Limb (tissue), 2 donors: ENCODE measurements around the gene NEURL1.

ENCODE experiments used
- DNase-seq, 2 donors: peaks; one replicate each; pipeline ENCODE4 v3.0.0-alpha.2; 2016; ENCODE audit errors: extremely low spot score in 2 of 2

The NEURL1 gene

DNA sequence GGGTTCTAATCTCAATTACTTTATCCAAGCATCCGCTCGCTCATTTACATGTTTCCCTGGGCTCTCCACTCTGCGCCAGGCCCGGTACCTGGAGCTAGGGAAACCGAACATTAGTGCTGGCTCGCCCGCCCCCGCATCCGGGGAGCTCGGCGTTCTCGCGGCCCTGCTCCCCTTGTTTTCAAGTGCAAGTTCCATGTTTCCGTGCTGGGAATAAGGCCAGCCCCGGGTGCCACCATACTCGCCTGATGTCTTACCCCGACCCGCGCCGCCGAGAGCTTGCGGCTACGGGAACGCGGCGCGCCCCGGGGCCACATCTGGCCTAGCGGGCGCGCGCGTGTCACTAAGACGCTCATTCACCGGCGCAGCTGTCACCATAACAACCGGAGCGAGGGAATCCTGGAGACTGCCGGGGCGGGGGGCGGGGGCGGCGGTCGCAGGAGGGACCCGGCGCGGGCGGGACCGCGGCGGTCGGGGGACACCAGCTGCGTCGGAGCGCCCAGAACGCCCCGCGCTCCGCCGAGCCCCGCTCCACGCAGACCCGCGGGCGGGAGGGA, at the start of gene NEURL1:
TSS of gene NEURL1 (plus strand) at position 344 of the 554 bp plus-strand sequence. CDS start 683 bp downstream, outside the sequence.
- peak; percentile 67 to 75 for DNase-seq

DNA sequence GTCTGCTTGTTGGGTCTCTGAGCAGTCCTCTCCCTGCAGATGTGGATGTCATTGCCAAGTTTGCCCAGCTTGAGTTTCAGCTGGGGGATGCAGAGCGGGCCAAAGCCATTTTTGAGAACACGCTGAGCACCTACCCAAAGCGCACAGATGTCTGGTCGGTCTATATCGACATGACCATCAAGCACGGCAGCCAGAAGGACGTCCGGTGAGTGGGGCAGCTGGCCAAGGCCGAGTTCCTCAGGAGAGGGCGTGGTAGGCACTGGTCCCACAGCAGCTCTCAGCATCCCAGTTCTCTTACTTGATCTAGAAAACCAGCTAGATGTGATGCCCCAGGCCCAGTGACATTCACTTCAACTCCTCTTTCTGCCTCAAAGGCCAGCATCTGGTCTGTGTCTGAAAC, 49.0 kb upstream of the NEURL1 start:
- DNase-seq: no peak

- no peak for DNase-seq
Measured at GRCh38 chr10:103445366-103445765, 48.1 kb upstream of the NEURL1 start.

GRCh38 chr10:103445767-103446567, 47.5 kb upstream of the NEURL1 start:
- DNase-seq: no peak

GRCh38 chr10:103447187-103447586, 46.3 kb upstream of the NEURL1 start:
- DNase-seq: no peak

DNA sequence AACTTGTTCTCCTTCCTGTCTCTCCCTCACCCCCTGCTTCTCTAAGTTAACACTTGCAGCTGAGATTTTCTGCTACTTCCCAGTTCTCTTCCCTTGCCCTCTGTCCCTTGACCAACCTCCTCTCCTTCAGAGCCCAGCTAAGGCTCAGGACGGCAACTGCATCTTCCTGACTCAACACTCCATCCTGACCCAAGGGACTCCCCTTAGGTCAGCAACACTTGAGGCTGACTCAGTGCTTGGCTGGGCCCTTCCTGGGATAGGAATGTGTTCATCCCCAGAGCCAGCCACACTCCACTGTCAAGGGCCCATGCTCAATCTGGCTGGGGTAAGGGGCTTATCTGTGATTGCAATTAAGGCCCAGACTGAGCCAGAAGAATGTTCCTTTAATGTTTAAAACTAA, 44.8 kb upstream of the NEURL1 start:
- no peak for DNase-seq

DNA sequence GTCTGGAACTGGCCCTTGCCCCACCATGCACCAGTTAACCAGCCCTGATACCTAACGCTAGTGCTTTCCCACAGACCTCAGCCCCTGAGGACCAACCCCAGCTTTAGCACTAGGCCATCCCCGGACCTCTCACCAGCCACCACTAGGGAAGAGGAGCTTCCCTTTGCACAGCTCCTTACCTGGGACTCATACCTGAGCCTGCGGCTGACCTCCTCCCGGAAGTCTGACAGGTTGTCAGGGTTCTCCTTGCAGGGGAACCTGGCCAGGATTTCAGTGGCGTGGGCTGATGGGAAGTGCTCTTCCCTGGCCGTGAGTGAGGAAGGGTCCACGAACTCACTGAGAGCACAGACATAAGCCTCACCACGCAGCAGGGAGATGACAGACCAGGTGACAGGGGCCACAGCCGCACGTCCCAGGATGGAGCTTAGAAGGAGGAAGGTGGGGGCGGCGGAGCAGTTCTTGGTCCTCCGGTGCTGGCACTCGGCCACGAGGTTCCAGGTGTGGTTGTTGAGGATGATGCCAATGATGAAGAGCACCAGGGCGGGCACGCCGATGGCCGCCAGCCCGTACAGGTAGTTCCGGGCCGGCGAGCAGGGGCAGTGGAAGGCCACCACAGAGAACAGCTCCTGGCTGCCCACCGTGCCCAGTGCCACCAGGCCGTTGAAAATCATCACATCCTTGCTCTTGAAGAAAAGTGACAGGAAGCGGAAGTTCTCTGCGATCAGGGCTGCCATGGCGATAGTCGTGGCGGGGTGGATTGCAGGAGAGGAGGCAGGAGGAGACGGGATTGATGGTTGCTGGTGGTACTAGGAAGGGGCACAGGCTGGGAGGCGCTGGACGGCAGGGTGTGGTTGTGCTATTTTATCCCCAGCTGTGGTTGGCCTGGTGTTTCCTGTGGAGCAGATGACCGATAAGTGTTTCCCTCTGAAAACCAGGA, 44.0 kb upstream of the NEURL1 start:
- no peak for DNase-seq

GRCh38 chr10:103450201-103450695, 43.3 kb upstream of the NEURL1 start:
- no peak for DNase-seq

- peak in 1 of 2 donors; percentile 27 for DNase-seq
Measured at GRCh38 chr10:103451091-103451813, 42.3 kb upstream of the NEURL1 start.

GRCh38 chr10:103451831-103452505, 41.5 kb upstream of the NEURL1 start, which contains the start of gene CALHM2:
TSS of gene CALHM2 (minus strand) at chr10:103452370. CDS start at chr10:103449941, 2,429 bp downstream.
- peak; percentile 81 to 83 for DNase-seq

- no peak for DNase-seq
Measured at GRCh38 chr10:103452506-103453230, 40.8 kb upstream of the NEURL1 start.

GRCh38 chr10:103454026-103454425, 39.5 kb upstream of the NEURL1 start:
- DNase-seq: no peak

- DNase-seq: no peak
Measured at GRCh38 chr10:103455235-103455634, 38.3 kb upstream of the NEURL1 start.

- no peak for DNase-seq
Measured at GRCh38 chr10:103456074-103456660, 37.3 kb upstream of the NEURL1 start.

- DNase-seq: no peak
Measured at GRCh38 chr10:103457176-103457712, 36.3 kb upstream of the NEURL1 start.

- DNase-seq: no peak
Measured at GRCh38 chr10:103457896-103458583, 35.5 kb upstream of the NEURL1 start.

- no peak for DNase-seq
Measured at GRCh38 chr10:103458720-103459119, 34.8 kb upstream of the NEURL1 start, which contains the start of gene CALHM1. TSS of gene CALHM1 (minus strand) at chr10:103458900. CDS start at chr10:103458751, 149 bp downstream.

GRCh38 chr10:103459615-103460014, 33.9 kb upstream of the NEURL1 start:
- DNase-seq: no peak
